IPS-20b (cell line): ENCODE results near the gene CDCA4.

Experiments used
- H3K27ac ChIP-seq: one replicate; pipeline ENCODE4 v1.5.1; 2013; ENCODE audit warnings: low read length
- H3K27me3 ChIP-seq: 2 replicates; pipeline ENCODE4 v1.6.1; 2013; ENCODE audit warnings: mild to moderate bottlenecking, low read length, inconsistent platforms; ENCODE audit not compliant: insufficient read depth
- H3K36me3 ChIP-seq: 2 replicates; pipeline ENCODE4 v1.6.1; 2013; ENCODE audit warnings: low read depth, mild to moderate bottlenecking, inconsistent platforms, low read length, moderate library complexity; ENCODE audit not compliant: insufficient read depth
- H3K4me1 ChIP-seq: 2 replicates; pipeline ENCODE4 v1.6.1; 2013; ENCODE audit warnings: mild to moderate bottlenecking, control low read depth, inconsistent platforms, low read length, moderate library complexity; ENCODE audit not compliant: insufficient read depth
- H3K4me3 ChIP-seq: 2 replicates; pipeline ENCODE4 v1.5.1; 2013; ENCODE audit warnings: mild to moderate bottlenecking, low read length, inconsistent platforms
- H3K9ac ChIP-seq: 2 replicates; pipeline ENCODE4 v1.6.1; 2013; ENCODE audit warnings: low read depth, mild to moderate bottlenecking, inconsistent platforms, low read length, moderate library complexity
- H3K9me3 ChIP-seq: 2 replicates; pipeline ENCODE4 v1.6.1; 2013; ENCODE audit warnings: mild to moderate bottlenecking, low read depth, low read length, inconsistent platforms; ENCODE audit not compliant: insufficient read depth

The CDCA4 gene

DNA sequence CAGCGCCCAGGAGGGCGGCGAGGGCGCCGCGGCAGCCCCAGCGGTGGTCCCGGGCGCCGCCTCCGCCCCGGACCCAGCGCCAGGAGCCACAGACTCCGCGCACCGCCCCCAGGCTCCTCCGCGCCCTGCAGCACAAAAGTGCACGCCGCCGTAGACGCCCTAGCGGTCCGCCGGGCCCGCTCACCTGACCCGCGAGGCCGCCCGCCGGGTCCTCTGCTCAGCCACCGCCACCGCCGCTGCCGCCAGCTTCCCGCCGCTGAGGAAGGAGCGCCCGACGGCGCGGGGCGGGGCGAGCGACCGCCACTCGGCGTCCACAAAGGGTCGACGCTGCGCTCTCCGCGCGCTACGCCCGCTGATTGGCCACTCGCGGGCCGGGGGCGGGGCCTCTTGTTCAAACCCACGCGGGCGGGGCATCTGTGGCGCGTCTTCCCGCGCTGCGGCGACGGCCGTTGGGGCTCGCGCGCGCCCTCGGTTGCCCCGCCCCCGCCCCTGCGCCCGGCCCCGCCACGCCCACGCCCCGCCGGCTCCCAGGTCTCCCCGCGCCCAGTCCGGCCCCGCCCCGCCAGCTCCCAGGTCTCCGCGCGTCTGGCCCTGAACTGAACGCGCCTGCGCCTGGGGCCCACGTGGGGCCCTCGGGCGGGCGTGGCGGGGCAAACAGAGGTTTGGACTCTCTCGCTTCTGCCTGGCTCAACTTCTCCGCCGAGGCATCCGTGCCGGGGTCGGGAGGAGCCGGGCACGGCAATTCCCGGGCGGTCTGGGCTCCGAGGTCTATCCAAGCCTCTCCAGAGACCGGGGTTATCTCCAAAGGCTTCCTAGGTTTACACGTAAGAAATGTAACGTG lies at the start of gene CDCA4:
Gene CDCA4, minus strand, starts transcription at position 269 of the 841 bp plus-strand sequence. CDS start 9,154 bp downstream, outside the sequence.
- Histone ChIP-seq H3K9me3 (no peaks in the 10 kb centered on the region), H3K27me3 (no peaks in the 10 kb centered on the region), H3K4me1 (peaks cover 23% of the 10 kb centered on the region), H3K27ac (peak within 1 kb of the TSS; percentile 85), H3K4me3 (peak within 1 kb of the TSS; percentile 95), H3K9ac (peak within 1 kb of the TSS; percentile 96), H3K36me3 (peaks cover 17% of the 10 kb centered on the region)

DNA sequence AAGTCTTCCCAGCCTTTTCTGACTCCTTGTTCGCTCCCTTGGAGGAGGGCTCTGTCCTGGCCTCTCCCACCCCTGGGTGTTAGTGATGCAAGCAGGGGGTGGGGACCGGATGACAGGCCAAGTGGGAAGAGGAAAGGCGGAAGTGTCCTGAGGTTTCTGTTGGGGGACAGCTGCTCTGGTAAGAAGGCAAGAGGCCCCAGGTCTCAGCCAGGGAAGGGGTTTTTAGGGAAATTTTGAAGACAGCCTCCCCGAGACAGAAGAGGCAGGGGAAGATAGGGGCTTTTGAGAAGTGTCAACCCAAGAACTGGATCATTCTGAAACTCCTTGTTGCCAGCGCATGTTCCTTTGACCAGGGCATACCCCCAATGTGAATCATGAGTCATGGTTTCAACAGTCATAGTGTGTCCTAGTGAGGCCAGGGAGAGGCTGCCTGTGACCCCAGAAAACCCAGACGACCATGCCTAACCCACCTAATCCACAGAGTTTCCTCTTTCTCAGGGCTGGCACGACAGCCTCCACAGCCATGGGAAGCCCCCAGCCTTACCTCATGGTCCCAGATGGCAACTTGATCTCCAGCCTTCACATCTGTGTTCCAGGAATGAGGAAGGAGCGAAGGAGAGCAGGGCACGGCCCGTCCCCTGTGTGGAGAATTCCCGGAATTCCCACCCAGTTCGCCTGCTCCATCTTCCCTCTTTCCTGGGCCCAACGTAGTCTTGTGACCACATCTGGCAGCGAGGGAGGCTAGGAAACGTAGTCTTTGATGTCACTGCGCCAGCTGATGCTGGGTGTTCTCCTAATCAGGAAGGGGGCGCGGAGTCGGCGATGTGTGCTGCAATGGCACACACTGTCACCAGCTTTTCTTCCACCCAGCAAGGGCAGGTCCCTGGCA lies 49.2 kb upstream of the CDCA4 start:
- no peaks in the 10 kb centered on the region; the same call in 1 of the 2 replicates for H3K4me1 ChIP-seq
- H3K9ac ChIP-seq, result no peak overlapping the region
- no peaks in the 10 kb centered on the region for H3K9me3 ChIP-seq
- H3K27me3 ChIP-seq, result no peaks in the 10 kb centered on the region
- no peak overlapping the region for H3K27ac ChIP-seq
- no peaks in the 10 kb centered on the region for H3K36me3 ChIP-seq
- no peak overlapping the region for H3K4me3 ChIP-seq

DNA sequence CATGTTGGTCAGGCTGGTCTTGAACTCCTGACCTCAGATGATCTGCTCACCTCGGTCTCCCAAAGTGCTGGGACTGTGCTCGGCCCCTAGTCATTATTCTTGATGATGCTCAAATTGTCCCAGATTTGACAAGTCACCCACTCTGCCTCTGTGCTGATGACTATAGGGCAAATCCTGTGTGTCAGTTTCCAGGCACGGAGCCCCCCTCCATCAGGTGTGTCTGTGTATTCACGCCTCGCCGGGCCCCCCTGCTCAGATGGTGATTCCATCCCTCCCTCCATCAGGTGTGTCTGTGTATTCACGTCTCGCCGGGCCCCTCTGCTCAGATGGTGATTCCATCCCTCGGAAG lies 48.6 kb upstream of the CDCA4 start:
- H3K27ac ChIP-seq, result no peak overlapping the region

GRCh38 chr14:105068818-105069217 lies 47.9 kb upstream of the CDCA4 start:
- H3K36me3 ChIP-seq, result no peaks in the 10 kb centered on the region
- H3K4me3 ChIP-seq, result no peak overlapping the region
- no peak overlapping the region for H3K27ac ChIP-seq
- H3K9me3 ChIP-seq, result no peaks in the 10 kb centered on the region
- H3K4me1 ChIP-seq, result no peaks in the 10 kb centered on the region; the same call in 1 of the 2 replicates
- H3K9ac ChIP-seq, result no peak overlapping the region
- no peaks in the 10 kb centered on the region for H3K27me3 ChIP-seq

More for the DNA sequence above, 48.6 kb upstream of the CDCA4 start:
- Histone ChIP-seq H3K9me3 (no peaks in the 10 kb centered on the region), H3K4me3 (no peak overlapping the region), H3K4me1 (no peaks in the 10 kb centered on the region; the same call in 1 of the 2 replicates), H3K9ac (no peak overlapping the region), H3K27me3 (no peaks in the 10 kb centered on the region), H3K36me3 (no peaks in the 10 kb centered on the region)

DNA sequence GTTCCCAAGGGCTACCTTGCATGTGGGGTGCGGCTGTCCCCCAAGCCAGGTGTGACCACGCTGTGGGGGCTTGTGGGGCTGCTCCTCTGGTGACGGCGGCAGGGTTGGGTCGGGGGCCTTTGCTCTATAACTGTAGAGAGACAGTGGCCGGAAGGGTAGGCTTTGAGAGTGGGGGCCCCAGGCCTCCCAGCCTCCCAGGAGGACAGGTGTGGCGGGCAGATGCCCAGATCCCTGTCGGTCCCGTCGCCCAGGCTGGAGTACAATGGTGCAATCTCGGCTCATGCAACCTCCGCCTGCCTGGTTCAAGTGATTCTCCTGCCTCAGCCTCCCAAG lies 47.1 kb upstream of the CDCA4 start:
- H3K4me3 ChIP-seq, result no peak overlapping the region
- H3K9ac ChIP-seq, result no peak overlapping the region
- H3K4me1 ChIP-seq, result no peaks in the 10 kb centered on the region; the same call in 1 of the 2 replicates
- H3K9me3 ChIP-seq, result no peaks in the 10 kb centered on the region
- no peak overlapping the region for H3K27ac ChIP-seq
- H3K36me3 ChIP-seq, result no peaks in the 10 kb centered on the region
- no peaks in the 10 kb centered on the region for H3K27me3 ChIP-seq

GRCh38 chr14:105067140-105067968 lies 46.5 kb upstream of the CDCA4 start:
- H3K9me3 ChIP-seq, result no peaks in the 10 kb centered on the region
- H3K4me3 ChIP-seq, result no peak overlapping the region
- H3K4me1 ChIP-seq, result no peaks in the 10 kb centered on the region; the same call in 1 of the 2 replicates
- H3K9ac ChIP-seq, result no peak overlapping the region
- no peaks in the 10 kb centered on the region for H3K36me3 ChIP-seq
- H3K27ac ChIP-seq, result no peak overlapping the region
- no peaks in the 10 kb centered on the region for H3K27me3 ChIP-seq

- H3K4me3 ChIP-seq, result no peak overlapping the region
- no peaks in the 10 kb centered on the region for H3K27me3 ChIP-seq
- H3K9ac ChIP-seq, result no peak overlapping the region
- no peaks in the 10 kb centered on the region for H3K36me3 ChIP-seq
- H3K27ac ChIP-seq, result no peak overlapping the region
- no peaks in the 10 kb centered on the region for H3K9me3 ChIP-seq
- no peaks in the 10 kb centered on the region; the same call in 1 of the 2 replicates for H3K4me1 ChIP-seq
Observed at GRCh38 chr14:105066240-105067071, 45.6 kb upstream of the CDCA4 start.

DNA sequence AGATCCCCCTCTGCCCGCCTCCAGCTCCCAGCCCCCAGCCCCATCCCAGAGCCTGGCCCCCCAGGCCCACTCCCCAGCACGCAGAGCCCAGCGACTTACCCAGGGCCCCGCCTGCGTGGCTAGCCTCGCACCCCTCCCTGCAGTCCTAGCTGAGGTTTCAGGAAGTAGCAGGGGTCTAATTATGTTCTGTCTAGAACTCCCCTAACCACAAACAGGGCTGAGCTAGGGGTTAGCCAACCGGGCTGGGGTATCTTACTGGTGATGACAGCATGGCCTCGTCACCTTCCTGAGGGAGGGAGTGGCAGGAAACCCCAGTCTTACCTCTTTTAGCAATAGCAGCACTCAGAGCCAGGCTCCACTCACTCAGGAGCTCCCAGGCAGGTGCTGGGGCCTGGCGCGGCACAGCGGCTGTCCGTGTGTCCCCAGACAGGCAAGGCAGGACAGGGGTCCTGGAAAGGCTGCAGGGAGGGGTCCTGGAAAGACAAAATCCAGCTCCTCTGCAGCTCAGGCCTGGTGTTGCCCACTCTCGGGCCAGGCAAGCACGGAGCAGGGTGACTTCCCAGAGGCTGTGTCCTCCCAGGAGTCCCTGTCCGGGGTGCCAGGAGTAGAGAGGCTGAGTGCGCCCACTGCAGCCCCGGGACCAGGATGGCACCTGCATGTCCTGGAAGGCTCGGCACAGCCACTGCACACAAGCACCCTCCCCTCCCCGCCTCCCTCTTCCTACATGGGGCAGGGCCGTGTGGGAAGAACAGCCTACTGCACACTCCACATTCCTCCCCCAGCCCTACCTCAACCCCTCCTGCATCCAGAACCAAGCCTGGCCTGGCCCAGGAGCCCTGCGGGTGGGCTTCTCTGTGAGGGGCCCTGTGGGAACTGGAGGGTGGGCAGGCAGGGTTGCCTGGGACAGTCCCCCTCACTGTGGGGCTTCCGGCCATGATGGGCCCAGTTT lies 44.7 kb upstream of the CDCA4 start, which contains the start of gene GPR132:
Gene GPR132, minus strand, starts transcription at position 151 of the 949 bp plus-strand sequence. CDS start 10,010 bp downstream, outside the sequence.
- H3K9me3 ChIP-seq, result no peaks in the 10 kb centered on the region
- no peak within 1 kb of the TSS for H3K27ac ChIP-seq
- no peaks in the 10 kb centered on the region for H3K27me3 ChIP-seq
- no peak within 1 kb of the TSS for H3K9ac ChIP-seq
- H3K36me3 ChIP-seq, result no peaks in the 10 kb centered on the region
- H3K4me1 ChIP-seq, result no peaks in the 10 kb centered on the region; the same call in 1 of the 2 replicates
- H3K4me3 ChIP-seq, result no peak within 1 kb of the TSS

DNA sequence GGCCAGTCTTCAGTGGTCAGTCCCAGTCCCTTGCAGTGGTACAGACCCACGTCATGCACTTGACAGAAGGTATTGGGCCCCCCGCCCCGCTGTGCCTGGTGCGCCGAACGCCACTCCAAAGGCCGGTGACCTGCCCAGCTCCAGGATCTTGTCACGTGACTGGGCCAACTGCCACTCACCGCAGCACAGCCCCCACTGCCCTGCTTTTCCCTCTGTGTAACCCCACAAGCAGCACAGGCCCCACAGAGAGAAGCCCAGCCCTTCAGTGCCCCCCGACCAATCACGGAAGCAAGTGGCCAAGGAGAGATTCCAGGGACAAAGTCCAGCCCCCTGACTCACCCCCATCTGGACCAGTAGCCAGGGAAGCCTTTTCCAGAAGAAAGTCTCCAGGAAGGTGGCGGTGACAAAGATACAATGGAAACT lies 43.8 kb upstream of the CDCA4 start:
- Histone ChIP-seq H3K4me3 (no peak overlapping the region), H3K9ac (no peak overlapping the region), H3K36me3 (no peaks in the 10 kb centered on the region), H3K4me1 (no peaks in the 10 kb centered on the region; the same call in 1 of the 2 replicates), H3K27me3 (no peaks in the 10 kb centered on the region), H3K27ac (no peak overlapping the region), H3K9me3 (no peaks in the 10 kb centered on the region)

DNA sequence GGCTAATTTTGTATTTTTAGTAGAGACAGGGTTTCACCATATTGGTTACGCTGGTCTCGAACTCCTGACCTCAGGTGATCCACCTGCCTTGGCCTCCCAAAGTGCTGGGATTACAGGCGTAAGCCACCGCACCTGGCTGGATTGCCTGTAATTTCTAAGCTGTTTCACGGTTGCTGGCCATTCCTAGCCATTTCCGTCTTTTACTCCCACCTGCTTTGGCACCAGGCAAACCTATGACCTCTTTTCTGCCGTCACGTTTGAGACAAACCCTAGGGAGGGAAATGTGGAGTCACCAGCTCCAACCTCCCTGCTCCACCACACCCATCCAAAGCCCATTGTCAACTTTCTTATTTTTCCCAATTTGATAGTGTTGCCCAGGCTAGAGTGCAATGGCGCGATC lies 43.1 kb upstream of the CDCA4 start:
- no peak overlapping the region for H3K9ac ChIP-seq

More for the DNA sequence above, 43.1 kb upstream of the CDCA4 start:
- H3K27ac ChIP-seq, result no peak overlapping the region
- H3K36me3 ChIP-seq, result no peaks in the 10 kb centered on the region
- no peaks in the 10 kb centered on the region; the same call in 1 of the 2 replicates for H3K4me1 ChIP-seq
- H3K27me3 ChIP-seq, result no peaks in the 10 kb centered on the region
- no peak overlapping the region for H3K4me3 ChIP-seq
- no peaks in the 10 kb centered on the region for H3K9me3 ChIP-seq
